ENCODE data around the gene KRT33B.
"Not testable (repeated sequence)": the region's sequence is repeated elsewhere in the genome, so short reads cannot be mapped to it uniquely, and the experiment has no call there.

The KRT33B gene

GRCh38 chr17:41351177-41351576 lies 18.4 kb downstream of the KRT33B start:
- DNase-seq (ENCODE audit: low read depth), result no peak
- no peak overlapping the region for H3K4me3 ChIP-seq (ENCODE audit: low read depth, low read length)

GRCh38 chr17:41350381-41350878 lies 19.2 kb downstream of the KRT33B start, which contains the start of gene KRT33A:
TSS of gene KRT33A (minus strand) at chr17:41350828. CDS start at chr17:41350767, 61 bp downstream.
- H3K4me3 ChIP-seq (ENCODE audit: low read depth, low read length); DNase-seq (ENCODE audit: low read depth): not testable (repeated sequence)

GRCh38 chr17:41347869-41348760 lies 21.5 kb downstream of the KRT33B start:
- DNase-seq (ENCODE audit: low read depth), result no peak
- no peak overlapping the region for H3K4me3 ChIP-seq (ENCODE audit: low read depth, low read length)

GRCh38 chr17:41346421-41346820 lies 23.2 kb downstream of the KRT33B start:
- H3K4me3 ChIP-seq (ENCODE audit: low read depth, low read length), result not testable (repeated sequence)

GRCh38 chr17:41345992-41346391 lies 23.6 kb downstream of the KRT33B start:
- no peak for DNase-seq (ENCODE audit: low read depth)
- H3K4me3 ChIP-seq (ENCODE audit: low read depth, low read length), result no peak overlapping the region

More at GRCh38 chr17:41346421-41346820, 23.2 kb downstream of the KRT33B start:
- not testable (repeated sequence) for DNase-seq (ENCODE audit: low read depth)

- no peak overlapping the region for H3K4me3 ChIP-seq (ENCODE audit: low read depth, low read length)
- no peak for DNase-seq (ENCODE audit: low read depth)
Observed at GRCh38 chr17:41343029-41343428, 26.6 kb downstream of the KRT33B start.

GRCh38 chr17:41340934-41341861 lies 28.4 kb downstream of the KRT33B start:
- DNase-seq (ENCODE audit: low read depth), result no peak
- H3K4me3 ChIP-seq (ENCODE audit: low read depth, low read length), result no peak overlapping the region

- DNase-seq (ENCODE audit: low read depth), result no peak
- no peak overlapping the region for H3K4me3 ChIP-seq (ENCODE audit: low read depth, low read length)
Observed at GRCh38 chr17:41340494-41340893, 29.1 kb downstream of the KRT33B start.

GRCh38 chr17:41339571-41340172 lies 29.9 kb downstream of the KRT33B start:
- H3K4me3 ChIP-seq (ENCODE audit: low read depth, low read length), result no peak overlapping the region
- DNase-seq (ENCODE audit: low read depth), result no peak

GRCh38 chr17:41338961-41339485 lies 30.6 kb downstream of the KRT33B start:
- no peak overlapping the region for H3K4me3 ChIP-seq (ENCODE audit: low read depth, low read length)

GRCh38 chr17:41335747-41336146 lies 33.9 kb downstream of the KRT33B start:
- H3K4me3 ChIP-seq (ENCODE audit: low read depth, low read length), result no peak overlapping the region
- DNase-seq (ENCODE audit: low read depth), result no peak

More at GRCh38 chr17:41338961-41339485, 30.6 kb downstream of the KRT33B start:
- DNase-seq (ENCODE audit: low read depth), result no peak

GRCh38 chr17:41334385-41335305 lies 35.0 kb downstream of the KRT33B start:
- DNase-seq (ENCODE audit: low read depth), result no peak
- H3K4me3 ChIP-seq (ENCODE audit: low read depth, low read length), result no peak overlapping the region

- H3K4me3 ChIP-seq (ENCODE audit: low read depth, low read length), result no peak overlapping the region
- DNase-seq (ENCODE audit: low read depth), result no peak
Observed at GRCh38 chr17:41333836-41334235, 35.8 kb downstream of the KRT33B start.

GRCh38 chr17:41333098-41333497 lies 36.5 kb downstream of the KRT33B start:
- no peak for DNase-seq (ENCODE audit: low read depth)
- H3K4me3 ChIP-seq (ENCODE audit: low read depth, low read length), result no peak overlapping the region

- no peak for DNase-seq (ENCODE audit: low read depth)
- H3K4me3 ChIP-seq (ENCODE audit: low read depth, low read length), result no peak overlapping the region
Observed at GRCh38 chr17:41332239-41332638, 37.4 kb downstream of the KRT33B start.

GRCh38 chr17:41331606-41332005 lies 38.0 kb downstream of the KRT33B start:
- H3K4me3 ChIP-seq (ENCODE audit: low read depth, low read length), result no peak overlapping the region
- no peak for DNase-seq (ENCODE audit: low read depth)

- no peak for DNase-seq (ENCODE audit: low read depth)
Observed at GRCh38 chr17:41329279-41329948, 40.2 kb downstream of the KRT33B start.

GRCh38 chr17:41328207-41328606 lies 41.4 kb downstream of the KRT33B start:
- DNase-seq (ENCODE audit: low read depth), result no peak
- H3K4me3 ChIP-seq (ENCODE audit: low read depth, low read length), result no peak overlapping the region

More at GRCh38 chr17:41329279-41329948, 40.2 kb downstream of the KRT33B start:
- H3K4me3 ChIP-seq (ENCODE audit: low read depth, low read length), result no peak overlapping the region
